ENCODE data around the gene BRF1.
A peak's percentile ranks its signal among the peaks of the same experiment; 100 is the strongest.

The BRF1 gene

DNA sequence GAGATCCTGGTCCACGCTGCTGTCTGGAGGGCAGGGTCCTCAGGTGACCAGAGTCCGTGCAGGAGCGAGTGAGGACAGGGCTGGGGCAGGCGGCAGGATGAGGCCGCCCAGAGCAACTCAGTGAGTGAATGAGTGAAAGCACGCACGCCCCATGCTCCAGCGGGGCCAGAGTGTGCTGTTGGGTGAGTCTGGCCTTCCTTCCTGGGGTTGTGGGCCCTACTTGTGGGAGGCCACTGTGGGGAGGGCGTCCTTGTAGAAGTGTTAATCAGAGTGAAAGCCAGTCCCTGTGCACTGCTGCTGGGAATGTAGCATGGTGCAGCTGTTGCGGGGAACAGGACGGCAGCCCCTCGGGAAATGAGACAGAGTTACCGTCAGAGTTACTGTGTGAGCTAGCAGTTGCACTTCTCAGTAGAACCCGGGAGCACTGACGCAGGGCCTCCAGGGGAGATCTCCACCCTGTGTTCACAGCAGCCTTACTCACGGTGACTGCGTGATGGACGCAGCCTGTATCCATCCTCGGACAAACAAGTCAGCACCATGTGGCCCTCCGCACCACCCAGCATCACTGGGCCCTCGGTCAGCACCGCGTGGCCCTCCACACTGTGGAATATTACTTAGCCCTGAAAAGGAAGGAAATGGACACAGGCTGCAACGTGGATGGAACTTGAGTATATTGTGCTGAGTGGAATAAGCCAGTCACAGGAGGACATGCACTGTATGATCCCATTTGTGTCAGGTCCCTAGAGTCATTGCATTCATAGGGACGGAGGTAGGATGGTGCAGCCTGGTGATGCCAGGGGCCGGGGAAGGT lies 35.9 kb upstream of the BRF1 start:
- TF ChIP-seq TEAD4 (IDR thresholded peaks at IDR 0.05) (no peak), TAF1 (IDR thresholded peaks at IDR 0.05; ENCODE audit: low read depth) (no peak), FOXM1 (IDR thresholded peaks at IDR 0.05; ENCODE audit: borderline replicate concordance, low read depth) (no peak), USF1 (IDR thresholded peaks at IDR 0.05) (no peak), CEBPB (IDR thresholded peaks at IDR 0.05) (no peak)
- TF ChIP-seq, protein P1, sequence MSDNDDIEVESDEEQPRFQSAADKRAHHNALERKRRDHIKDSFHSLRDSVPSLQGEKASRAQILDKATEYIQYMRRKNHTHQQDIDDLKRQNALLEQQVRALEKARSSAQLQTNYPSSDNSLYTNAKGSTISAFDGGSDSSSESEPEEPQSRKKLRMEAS (IDR thresholded peaks at IDR 0.05), result no peak

- TF ChIP-seq RAD21 (IDR thresholded peaks at IDR 0.05; ENCODE audit: low read depth) (no peak), CREB1 (IDR thresholded peaks at IDR 0.05; ENCODE audit: low read depth) (no peak), EGR1 (IDR thresholded peaks at IDR 0.05) (no peak), NFIC (IDR thresholded peaks at IDR 0.05) (no peak), ZBTB7A (IDR thresholded peaks at IDR 0.05; ENCODE audit: low read depth) (no peak), FOXM1 (IDR thresholded peaks at IDR 0.05; ENCODE audit: borderline replicate concordance, low read depth) (no peak), YY1 (IDR thresholded peaks at IDR 0.05; ENCODE audit: low read depth) (no peak), EP300 (IDR thresholded peaks at IDR 0.05; ENCODE audit: borderline replicate concordance) (no peak), USF1 (IDR thresholded peaks at IDR 0.05) (no peak), REST (IDR thresholded peaks at IDR 0.05; ENCODE audit: low read depth) (no peak), TEAD4 (IDR thresholded peaks at IDR 0.05) (no peak), TAF1 (IDR thresholded peaks at IDR 0.05; ENCODE audit: low read depth) (no peak), CEBPB (IDR thresholded peaks at IDR 0.05) (no peak), TCF12 (IDR thresholded peaks at IDR 0.05; ENCODE audit: low read depth) (no peak)
- TF ChIP-seq, protein P1 (IDR thresholded peaks at IDR 0.05), result no peak
Measured at GRCh38 chr14:105335735-105336476, 35.1 kb upstream of the BRF1 start.

DNA sequence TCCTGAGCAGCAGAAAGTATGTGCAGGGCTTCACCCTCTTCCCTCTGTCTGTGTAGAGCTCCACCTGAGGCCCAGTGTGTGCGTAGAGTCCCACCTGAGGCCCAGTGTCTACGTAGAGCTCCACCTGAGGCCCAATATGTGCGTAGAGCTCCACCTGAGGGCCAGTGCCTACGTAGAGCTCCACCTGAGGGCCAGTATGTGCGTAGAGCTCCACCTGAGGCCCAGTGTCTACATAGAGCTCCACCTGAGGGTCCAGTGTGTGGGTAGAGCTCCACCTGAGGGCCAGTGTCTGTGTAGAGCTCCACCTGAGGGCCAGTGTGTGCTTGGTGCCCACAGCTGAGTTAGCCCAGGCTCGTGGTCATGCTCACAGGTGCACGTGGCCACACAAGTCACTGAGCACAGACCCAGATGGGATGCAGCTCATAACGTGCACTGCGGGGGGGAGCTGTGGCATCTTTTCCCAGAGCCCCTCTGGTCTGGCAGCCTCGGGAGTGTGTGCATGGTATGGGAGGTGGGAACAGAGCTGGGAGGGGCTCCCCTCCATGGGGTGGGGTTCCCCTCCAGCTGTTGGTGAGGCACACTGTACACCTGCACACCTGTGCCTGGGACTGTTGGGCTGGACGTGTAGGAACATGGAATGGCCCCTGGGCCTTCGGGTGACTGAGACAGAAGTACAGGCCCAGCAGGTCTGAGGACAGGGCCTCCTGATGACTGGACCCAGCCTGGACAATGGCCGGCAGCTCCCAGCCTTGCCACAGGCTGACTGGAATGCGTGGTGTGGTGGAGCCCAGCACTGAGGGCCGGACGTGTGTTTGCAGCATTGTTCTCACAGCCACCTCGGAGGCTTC lies 33.8 kb upstream of the BRF1 start:
- TF ChIP-seq YY1 (IDR thresholded peaks at IDR 0.05; ENCODE audit: low read depth) (no peak), EGR1 (IDR thresholded peaks at IDR 0.05) (no peak), RAD21 (IDR thresholded peaks at IDR 0.05; ENCODE audit: low read depth) (peak; percentile 28; the same call in 1 of the 2 replicates), TEAD4 (IDR thresholded peaks at IDR 0.05) (no peak), NFIC (IDR thresholded peaks at IDR 0.05) (no peak)

DNA sequence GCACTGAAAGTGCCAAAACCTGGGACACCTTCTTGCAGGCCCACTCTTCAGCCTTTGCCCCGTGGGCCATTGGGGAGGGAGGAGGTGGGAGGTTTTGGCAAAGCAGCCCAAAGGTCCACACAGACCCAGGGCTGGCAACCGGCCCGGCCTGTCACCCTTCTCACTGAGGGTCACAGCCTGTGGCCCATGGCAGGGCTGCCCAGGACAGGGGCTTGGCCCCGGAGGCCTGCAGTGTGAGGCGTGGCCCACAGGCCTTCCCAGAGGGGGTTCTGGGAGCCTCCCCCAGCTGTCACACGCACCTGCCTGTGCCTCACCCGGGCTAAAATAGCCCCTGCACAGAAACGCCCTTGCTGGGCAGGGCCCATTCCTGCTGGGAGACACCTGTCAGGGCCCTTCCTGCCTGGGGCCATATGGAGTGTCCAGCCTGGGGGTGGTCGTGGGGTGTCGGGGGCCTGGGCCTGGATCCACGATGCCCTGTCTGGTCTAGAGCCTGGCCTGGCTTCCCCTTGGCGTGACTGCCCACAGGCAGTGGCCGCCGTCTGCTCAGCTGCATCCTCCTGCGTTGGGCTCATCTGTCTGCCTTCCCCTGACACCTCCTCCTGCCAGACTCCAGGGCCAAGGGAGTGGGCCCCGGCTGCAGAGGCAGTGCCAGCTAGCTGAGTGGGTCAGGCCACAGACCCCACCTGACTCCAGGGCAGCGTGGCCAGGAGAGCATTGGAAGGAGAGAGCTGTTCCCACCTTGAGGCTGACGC lies 33.0 kb upstream of the BRF1 start:
- no peak for TF ChIP-seq NFIC (IDR thresholded peaks at IDR 0.05)
- no peak for TF ChIP-seq YY1 (IDR thresholded peaks at IDR 0.05; ENCODE audit: low read depth)
- no peak for TF ChIP-seq TEAD4 (IDR thresholded peaks at IDR 0.05)
- no peak for TF ChIP-seq USF1 (IDR thresholded peaks at IDR 0.05)
- no peak for TF ChIP-seq TCF12 (IDR thresholded peaks at IDR 0.05; ENCODE audit: low read depth)
- TF ChIP-seq CEBPB (IDR thresholded peaks at IDR 0.05), result no peak
- no peak for TF ChIP-seq FOXM1 (IDR thresholded peaks at IDR 0.05; ENCODE audit: borderline replicate concordance, low read depth)

DNA sequence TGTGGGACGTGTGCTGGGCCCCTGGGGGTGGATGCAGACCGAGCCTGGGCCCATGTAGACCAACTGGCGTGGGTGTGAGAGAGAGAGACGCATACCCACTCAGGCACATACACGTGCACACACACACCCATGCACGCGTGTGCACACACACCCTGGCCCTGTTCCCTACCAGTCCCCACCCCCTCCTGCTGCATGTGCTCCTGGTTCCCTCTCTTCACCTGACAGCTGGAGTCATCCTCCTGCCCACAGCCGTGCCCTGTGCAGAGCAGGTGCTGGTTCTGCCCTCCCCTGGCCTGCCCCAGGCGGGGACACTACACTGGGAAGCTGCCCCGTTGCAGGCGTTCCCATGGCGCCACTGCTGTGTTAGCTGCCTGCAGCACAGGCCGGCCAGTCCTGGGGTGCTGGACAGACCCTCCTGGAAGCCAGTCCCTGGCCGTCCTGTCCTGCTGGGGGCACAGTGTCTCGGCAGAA lies 32.3 kb upstream of the BRF1 start:
- TF ChIP-seq CEBPB (IDR thresholded peaks at IDR 0.05) (no peak), ZBTB7A (IDR thresholded peaks at IDR 0.05; ENCODE audit: low read depth) (no peak), TEAD4 (IDR thresholded peaks at IDR 0.05) (no peak), CREB1 (IDR thresholded peaks at IDR 0.05; ENCODE audit: low read depth) (no peak)
- TF ChIP-seq, protein P1 (IDR thresholded peaks at IDR 0.05), result no peak

Data from Ishikawa (cell line).